Measurements from ENCODE around the gene KAT2A.

KAT2A gene

DNA sequence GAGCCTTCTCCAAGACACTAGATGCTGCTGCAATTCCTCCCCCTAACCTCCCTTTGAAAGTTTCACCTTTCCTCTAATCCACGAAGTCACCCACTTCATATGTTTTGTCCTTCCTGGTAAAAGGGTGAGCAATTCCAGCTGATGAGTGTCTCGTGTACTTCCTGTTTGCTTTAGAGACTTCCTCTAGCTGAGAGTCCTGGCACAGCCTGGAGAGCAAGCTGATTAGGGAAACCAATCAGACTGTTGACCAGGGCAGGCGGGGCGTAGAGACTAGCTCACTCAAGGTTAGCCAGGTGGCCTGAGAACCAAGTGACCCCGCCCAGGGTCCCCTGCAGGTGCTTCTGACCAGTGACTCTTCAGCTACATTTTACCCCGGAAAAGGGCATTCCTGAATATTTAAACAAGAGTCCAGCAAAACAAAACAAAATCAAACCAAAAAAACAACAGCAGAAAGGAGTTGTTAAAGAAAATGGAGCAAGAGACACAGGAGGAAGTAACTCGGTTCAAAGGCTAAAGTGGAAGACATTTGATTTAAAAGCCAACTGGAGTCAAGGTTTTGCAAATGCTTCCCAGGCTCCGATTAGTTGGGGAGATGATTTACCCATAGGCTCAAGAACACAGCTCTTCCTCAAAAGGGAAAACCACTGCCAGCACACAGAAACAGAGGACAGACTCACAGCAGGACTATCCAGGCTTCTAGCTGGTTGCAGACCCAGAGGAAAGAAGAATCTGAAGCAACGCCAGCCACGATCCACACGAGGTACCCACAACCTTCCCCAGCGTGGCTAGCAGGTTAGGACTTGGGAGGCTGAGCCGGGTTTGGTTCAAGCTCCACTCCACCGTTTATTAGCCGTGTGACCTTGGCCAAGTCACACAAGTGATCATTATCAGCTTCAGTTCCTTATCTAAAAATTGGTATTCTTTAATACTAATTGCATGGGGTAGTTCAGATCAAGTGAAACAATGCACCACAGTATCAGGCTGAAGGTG is 14.8 kb upstream of the KAT2A start:
- DNase-seq: no peak
- H3K4me3 ChIP-seq (ENCODE audit: insufficient read depth, low read depth, low read length, poor library complexity, severe bottlenecking): no peak overlapping the region
- no peaks in the 10 kb centered on the region for H3K9me3 ChIP-seq (ENCODE audit: control insufficient read depth, low read length)
- peaks cover 13% of the 10 kb centered on the region for H3K36me3 ChIP-seq (ENCODE audit: control insufficient read depth, insufficient read depth, low read length)
- no peak overlapping the region for H3K27ac ChIP-seq (ENCODE audit: insufficient read depth, low read length, poor library complexity, severe bottlenecking)
- H3K27me3 ChIP-seq (replicated peaks; ENCODE audit: control insufficient read depth, insufficient read depth, low read length, poor library complexity, severe bottlenecking): no peaks in the 10 kb centered on the region
- peaks cover 9% of the 10 kb centered on the region for H3K4me1 ChIP-seq (ENCODE audit: control insufficient read depth, insufficient read depth, low read length, poor library complexity, severe bottlenecking)

- no peak overlapping the region for H3K27ac ChIP-seq (ENCODE audit: insufficient read depth, low read length, poor library complexity, severe bottlenecking)
- H3K9me3 ChIP-seq (ENCODE audit: control insufficient read depth, low read length): no peaks in the 10 kb centered on the region
- no peak for DNase-seq
- no peak overlapping the region for H3K4me3 ChIP-seq (ENCODE audit: insufficient read depth, low read depth, low read length, poor library complexity, severe bottlenecking)
- no peaks in the 10 kb centered on the region for H3K27me3 ChIP-seq (replicated peaks; ENCODE audit: control insufficient read depth, insufficient read depth, low read length, poor library complexity, severe bottlenecking)
- peaks cover 21% of the 10 kb centered on the region for H3K36me3 ChIP-seq (ENCODE audit: control insufficient read depth, insufficient read depth, low read length)
- H3K4me1 ChIP-seq (ENCODE audit: control insufficient read depth, insufficient read depth, low read length, poor library complexity, severe bottlenecking): peaks cover 9% of the 10 kb centered on the region
Measured at GRCh38 chr17:42135151-42135550, 14.0 kb upstream of the KAT2A start.

- Histone ChIP-seq H3K4me3 (ENCODE audit: insufficient read depth, low read depth, low read length, poor library complexity, severe bottlenecking) (no peak overlapping the region), H3K4me1 (ENCODE audit: control insufficient read depth, insufficient read depth, low read length, poor library complexity, severe bottlenecking) (peaks cover 9% of the 10 kb centered on the region), H3K27ac (ENCODE audit: insufficient read depth, low read length, poor library complexity, severe bottlenecking) (no peak overlapping the region), H3K9me3 (ENCODE audit: control insufficient read depth, low read length) (no peaks in the 10 kb centered on the region), H3K27me3 (replicated peaks; ENCODE audit: control insufficient read depth, insufficient read depth, low read length, poor library complexity, severe bottlenecking) (no peaks in the 10 kb centered on the region), H3K36me3 (ENCODE audit: control insufficient read depth, insufficient read depth, low read length) (peaks cover 37% of the 10 kb centered on the region)
- no peak for DNase-seq
Measured at GRCh38 chr17:42133461-42134041, 12.4 kb upstream of the KAT2A start.

- H3K36me3 ChIP-seq (ENCODE audit: control insufficient read depth, insufficient read depth, low read length): peaks cover 44% of the 10 kb centered on the region
- no peak for DNase-seq
- H3K4me3 ChIP-seq (ENCODE audit: insufficient read depth, low read depth, low read length, poor library complexity, severe bottlenecking): no peak overlapping the region
- no peaks in the 10 kb centered on the region for H3K9me3 ChIP-seq (ENCODE audit: control insufficient read depth, low read length)
- H3K4me1 ChIP-seq (ENCODE audit: control insufficient read depth, insufficient read depth, low read length, poor library complexity, severe bottlenecking): peaks cover 9% of the 10 kb centered on the region
- no peaks in the 10 kb centered on the region for H3K27me3 ChIP-seq (replicated peaks; ENCODE audit: control insufficient read depth, insufficient read depth, low read length, poor library complexity, severe bottlenecking)
- no peak overlapping the region for H3K27ac ChIP-seq (ENCODE audit: insufficient read depth, low read length, poor library complexity, severe bottlenecking)
Measured at GRCh38 chr17:42132941-42133340, 11.8 kb upstream of the KAT2A start.

- Histone ChIP-seq H3K36me3 (ENCODE audit: control insufficient read depth, insufficient read depth, low read length) (peaks cover 53% of the 10 kb centered on the region), H3K9me3 (ENCODE audit: control insufficient read depth, low read length) (no peaks in the 10 kb centered on the region), H3K27ac (ENCODE audit: insufficient read depth, low read length, poor library complexity, severe bottlenecking) (no peak overlapping the region), H3K27me3 (replicated peaks; ENCODE audit: control insufficient read depth, insufficient read depth, low read length, poor library complexity, severe bottlenecking) (no peaks in the 10 kb centered on the region), H3K4me3 (ENCODE audit: insufficient read depth, low read depth, low read length, poor library complexity, severe bottlenecking) (no peak overlapping the region), H3K4me1 (ENCODE audit: control insufficient read depth, insufficient read depth, low read length, poor library complexity, severe bottlenecking) (peaks cover 9% of the 10 kb centered on the region)
- no peak for DNase-seq
Measured at GRCh38 chr17:42131981-42132432, 10.8 kb upstream of the KAT2A start.

DNA sequence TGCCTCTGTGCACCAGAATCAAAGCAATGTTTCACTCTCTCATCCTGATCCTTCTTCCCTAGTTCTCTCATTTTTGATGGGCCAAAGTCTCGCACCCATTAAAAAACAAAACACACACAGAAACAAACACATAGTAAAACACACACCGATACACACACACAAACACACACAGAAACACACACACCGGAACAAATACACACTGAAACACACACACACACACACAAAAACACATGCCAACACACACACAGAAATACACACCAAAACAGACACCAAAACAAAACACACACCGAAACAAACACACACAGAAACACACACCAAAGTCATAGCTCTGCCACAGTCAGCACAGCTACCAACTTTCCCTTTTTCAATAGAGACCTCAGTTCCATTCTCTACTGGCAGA is 10.1 kb upstream of the KAT2A start:
- no peak for DNase-seq
- Histone ChIP-seq H3K4me3 (ENCODE audit: insufficient read depth, low read depth, low read length, poor library complexity, severe bottlenecking) (no peak overlapping the region), H3K4me1 (ENCODE audit: control insufficient read depth, insufficient read depth, low read length, poor library complexity, severe bottlenecking) (peaks cover 9% of the 10 kb centered on the region), H3K36me3 (ENCODE audit: control insufficient read depth, insufficient read depth, low read length) (peaks cover 56% of the 10 kb centered on the region), H3K27me3 (replicated peaks; ENCODE audit: control insufficient read depth, insufficient read depth, low read length, poor library complexity, severe bottlenecking) (no peaks in the 10 kb centered on the region), H3K27ac (ENCODE audit: insufficient read depth, low read length, poor library complexity, severe bottlenecking) (no peak overlapping the region), H3K9me3 (ENCODE audit: control insufficient read depth, low read length) (no peaks in the 10 kb centered on the region)

GRCh38 chr17:42130310-42130936 is 9.3 kb upstream of the KAT2A start:
- H3K4me3 ChIP-seq (ENCODE audit: insufficient read depth, low read depth, low read length, poor library complexity, severe bottlenecking): no peak overlapping the region
- H3K4me1 ChIP-seq (ENCODE audit: control insufficient read depth, insufficient read depth, low read length, poor library complexity, severe bottlenecking): peaks cover 9% of the 10 kb centered on the region
- no peaks in the 10 kb centered on the region for H3K9me3 ChIP-seq (ENCODE audit: control insufficient read depth, low read length)
- peak overlapping the region; percentile 9 for H3K27ac ChIP-seq (ENCODE audit: insufficient read depth, low read length, poor library complexity, severe bottlenecking)
- H3K27me3 ChIP-seq (replicated peaks; ENCODE audit: control insufficient read depth, insufficient read depth, low read length, poor library complexity, severe bottlenecking): no peaks in the 10 kb centered on the region
- peaks cover 60% of the 10 kb centered on the region for H3K36me3 ChIP-seq (ENCODE audit: control insufficient read depth, insufficient read depth, low read length)
- DNase-seq: no peak

DNA sequence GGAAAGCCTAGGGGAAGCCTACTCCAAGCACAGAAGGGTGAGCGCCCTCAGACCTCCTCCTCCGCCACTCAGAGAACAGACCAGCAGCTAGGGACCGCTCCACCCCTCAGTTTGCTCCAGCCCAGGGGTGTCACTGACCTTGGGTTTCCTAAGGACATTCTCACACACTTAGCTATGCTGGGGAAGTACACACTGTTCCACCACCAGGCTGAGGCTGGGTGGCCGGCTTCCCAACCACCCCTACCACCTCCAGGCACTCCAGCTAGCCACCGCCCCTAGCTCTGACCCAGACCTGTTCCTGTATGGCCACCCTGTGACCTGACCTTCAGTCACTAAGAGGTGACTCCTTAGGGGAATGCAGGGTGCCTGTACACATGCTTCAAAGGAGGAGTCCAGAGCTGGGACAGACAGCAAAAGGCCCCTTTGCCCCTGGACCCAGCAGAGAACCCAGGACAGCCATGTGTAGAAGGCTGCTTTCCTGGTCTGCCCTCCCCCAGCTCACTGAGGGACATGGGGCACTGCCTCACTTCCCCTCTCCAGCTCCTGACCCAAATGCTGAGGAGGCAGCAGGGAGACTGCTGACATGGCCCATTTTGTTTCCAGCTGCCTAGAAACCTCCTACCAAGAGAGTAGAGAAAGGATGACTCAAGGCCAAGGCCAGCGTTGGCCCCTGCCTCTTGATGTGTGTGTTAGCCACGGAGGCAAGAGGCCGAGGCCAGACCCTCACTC is 8.1 kb upstream of the KAT2A start:
- no peak overlapping the region for H3K4me3 ChIP-seq (ENCODE audit: insufficient read depth, low read depth, low read length, poor library complexity, severe bottlenecking)
- H3K4me1 ChIP-seq (ENCODE audit: control insufficient read depth, insufficient read depth, low read length, poor library complexity, severe bottlenecking): peaks cover 9% of the 10 kb centered on the region
- no peak for DNase-seq
- H3K36me3 ChIP-seq (ENCODE audit: control insufficient read depth, insufficient read depth, low read length): peaks cover 64% of the 10 kb centered on the region
- H3K9me3 ChIP-seq (ENCODE audit: control insufficient read depth, low read length): no peaks in the 10 kb centered on the region
- no peaks in the 10 kb centered on the region for H3K27me3 ChIP-seq (replicated peaks; ENCODE audit: control insufficient read depth, insufficient read depth, low read length, poor library complexity, severe bottlenecking)
- H3K27ac ChIP-seq (ENCODE audit: insufficient read depth, low read length, poor library complexity, severe bottlenecking): no peak overlapping the region

DNA sequence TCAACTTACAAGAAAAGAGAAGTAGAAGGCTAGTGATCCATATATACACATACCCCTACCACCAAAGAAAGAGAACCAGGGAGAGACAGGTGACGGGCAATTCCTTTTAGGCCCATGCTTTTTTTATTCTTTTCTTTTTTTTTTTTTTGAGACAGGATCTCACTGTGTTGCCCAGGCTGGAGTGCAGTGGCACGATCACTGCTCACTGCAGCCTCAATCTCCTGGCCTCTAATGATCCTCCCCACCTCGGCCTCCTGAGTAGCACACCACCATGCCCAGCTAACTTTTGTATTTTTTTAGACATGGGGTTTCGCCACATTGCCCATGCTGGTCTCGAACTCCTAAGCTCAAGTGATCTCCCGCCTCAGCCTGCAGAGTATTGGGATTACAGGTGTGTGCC is 6.2 kb upstream of the KAT2A start:
- H3K4me1 ChIP-seq (ENCODE audit: control insufficient read depth, insufficient read depth, low read length, poor library complexity, severe bottlenecking): no peaks in the 10 kb centered on the region
- H3K9me3 ChIP-seq (ENCODE audit: control insufficient read depth, low read length): no peaks in the 10 kb centered on the region
- H3K27me3 ChIP-seq (replicated peaks; ENCODE audit: control insufficient read depth, insufficient read depth, low read length, poor library complexity, severe bottlenecking): no peaks in the 10 kb centered on the region
- H3K4me3 ChIP-seq (ENCODE audit: insufficient read depth, low read depth, low read length, poor library complexity, severe bottlenecking): no peak overlapping the region
- H3K36me3 ChIP-seq (ENCODE audit: control insufficient read depth, insufficient read depth, low read length): peaks cover 64% of the 10 kb centered on the region
- H3K27ac ChIP-seq (ENCODE audit: insufficient read depth, low read length, poor library complexity, severe bottlenecking): no peak overlapping the region
- no peak for DNase-seq
